Fibroblast of peridontal ligament (primary cell): ENCODE measurements around the gene CST9L.
"Not testable (repeated sequence)": the region's sequence is repeated elsewhere in the genome, so short reads cannot be mapped to it uniquely, and the experiment has no call there.

ENCODE experiments used
- DNase-seq: peaks from one replicate; pipeline ENCODE4 v3.0.0-alpha.2; 2010; ENCODE audit errors: extremely low read depth

CST9L gene

DNA sequence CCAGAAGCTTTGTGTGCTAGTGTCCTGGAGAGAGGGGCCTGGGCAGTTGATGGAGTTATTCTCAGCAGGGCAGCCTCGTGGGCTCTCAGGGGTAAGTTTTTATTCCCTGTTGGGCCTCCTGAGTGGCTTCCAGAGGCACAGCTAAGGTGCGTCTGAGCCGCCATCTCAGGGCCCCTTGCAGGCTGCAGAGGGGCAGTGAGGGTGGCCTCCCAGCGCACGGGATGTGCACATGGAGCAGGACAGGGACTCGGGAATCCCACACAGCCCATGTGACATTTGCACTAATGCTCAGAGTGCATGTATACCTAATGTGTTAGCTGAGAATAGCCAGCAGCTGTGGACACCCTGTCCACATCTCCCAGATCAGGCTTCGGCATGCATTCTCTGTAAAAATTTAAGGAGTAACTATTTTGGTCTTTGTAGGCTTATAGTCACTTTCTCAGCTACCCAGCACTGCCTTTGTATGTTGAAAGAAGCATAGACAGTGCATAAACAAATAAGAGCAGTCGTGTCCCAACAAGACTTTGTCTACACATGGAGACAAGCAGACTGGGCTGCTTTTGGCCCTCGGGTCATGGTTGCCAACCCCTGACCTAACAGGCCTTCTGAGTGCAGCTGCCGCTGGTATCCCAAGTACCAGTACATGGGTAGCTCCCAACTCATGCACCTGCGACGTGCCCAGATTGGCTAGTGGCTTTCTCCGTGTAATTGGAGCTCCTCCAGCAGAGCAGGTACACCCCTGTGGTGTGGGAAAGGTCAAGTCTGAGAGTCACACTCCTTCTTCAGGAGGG, 18.6 kb upstream of the CST9L start:
- DNase-seq: no peak

DNA sequence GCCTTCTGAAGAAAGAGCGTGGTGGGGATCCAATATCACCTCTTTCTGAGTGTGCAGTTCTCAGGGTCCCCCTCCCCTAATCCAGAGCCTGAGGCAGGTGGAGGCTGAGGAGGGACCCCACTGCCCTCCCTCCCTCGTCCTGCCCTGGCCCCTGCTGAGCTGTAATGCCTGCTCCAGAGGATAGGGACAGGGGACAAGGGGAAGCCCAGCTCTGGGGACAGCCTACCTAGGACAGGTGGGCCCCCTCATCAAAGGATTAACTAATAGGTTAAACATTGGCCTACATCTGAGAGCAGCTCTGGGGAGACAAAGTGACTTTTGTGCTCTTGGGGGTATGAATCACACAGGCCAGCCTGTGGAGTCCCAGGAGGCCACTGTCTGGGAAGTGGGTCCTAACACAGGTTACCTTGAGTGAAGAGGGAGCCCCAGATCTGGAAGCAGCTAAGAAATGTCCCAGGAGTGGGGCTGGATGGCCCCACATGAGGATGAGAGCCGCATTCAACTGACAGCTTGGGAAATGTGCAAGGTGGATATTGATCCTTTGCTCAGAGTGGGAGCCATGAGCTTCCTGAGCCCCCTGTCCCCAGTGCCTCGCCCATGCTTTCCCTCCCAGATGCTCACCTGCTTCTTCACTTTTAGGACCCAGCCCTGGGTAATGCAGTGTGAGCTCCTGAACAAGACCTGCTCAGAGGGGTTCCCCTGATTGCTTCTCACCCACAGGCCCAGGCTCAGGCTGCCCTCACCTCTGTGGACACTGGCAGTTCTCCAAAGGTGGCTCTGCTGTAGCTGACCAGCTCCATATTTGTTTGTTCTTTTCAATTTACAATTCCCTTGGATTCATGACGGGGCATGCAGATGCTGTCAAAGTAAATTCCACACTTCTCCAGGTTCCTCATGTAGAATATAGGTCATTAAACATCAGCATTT, 17.8 kb upstream of the CST9L start:
- DNase-seq: no peak

DNA sequence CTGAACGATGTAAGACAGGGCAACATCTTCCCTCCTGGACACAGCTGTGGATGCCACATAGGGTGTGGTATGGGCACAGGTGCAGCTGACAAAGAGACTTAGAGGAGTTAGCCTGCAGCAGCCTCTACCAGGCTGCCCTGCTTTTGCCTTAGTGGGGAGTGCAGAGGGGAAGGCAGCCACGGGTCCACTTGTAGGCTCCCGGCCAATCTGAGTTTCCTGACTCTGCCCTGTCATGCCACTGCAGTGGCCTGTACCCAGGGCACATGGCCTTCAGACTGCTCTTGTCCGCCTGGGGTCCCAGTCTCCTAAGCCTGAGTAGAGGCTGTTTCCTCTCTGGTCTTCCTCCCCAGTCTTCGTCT, 17.1 kb upstream of the CST9L start:
- DNase-seq: no peak

DNA sequence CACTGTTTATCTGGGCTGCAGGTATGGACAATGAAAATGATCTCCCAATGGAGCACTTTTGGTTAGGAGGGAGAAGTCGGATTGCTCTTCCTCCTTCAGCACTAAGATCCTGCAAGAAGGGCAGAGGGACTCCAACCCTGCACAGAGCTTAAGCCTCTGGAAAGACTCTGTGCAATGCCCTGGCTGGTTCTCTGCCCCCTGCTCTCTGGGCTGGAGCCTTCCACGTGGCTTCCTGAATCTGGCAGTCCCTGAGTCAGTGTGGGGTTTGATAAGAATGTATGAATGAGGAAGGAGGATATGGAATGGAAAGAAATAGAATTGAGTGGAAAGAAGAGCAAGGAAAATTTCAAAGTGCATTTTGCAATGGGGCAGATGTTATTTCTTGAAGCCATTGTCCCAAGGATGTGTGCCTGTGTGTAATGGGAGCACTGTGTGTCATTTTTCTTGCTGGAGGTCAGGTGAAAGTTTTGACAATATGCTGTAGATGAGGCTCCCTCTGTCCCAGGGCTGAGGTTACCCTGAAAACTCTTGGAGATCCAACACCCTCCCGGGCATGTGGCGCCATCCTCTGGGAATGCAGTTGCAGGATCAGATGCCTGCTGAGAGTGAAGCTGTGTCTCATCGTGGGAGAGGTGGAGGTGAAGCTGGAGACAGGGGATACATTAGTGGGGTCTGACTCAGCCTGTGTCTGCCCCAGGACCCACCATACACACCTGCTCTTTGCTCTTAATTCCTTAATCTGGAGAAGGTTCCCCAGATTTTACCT, 16.3 kb upstream of the CST9L start:
- DNase-seq: no peak

GRCh38 chr20:23583526-23583925, 15.2 kb upstream of the CST9L start:
- DNase-seq: no peak

GRCh38 chr20:23582293-23582692, 14.0 kb upstream of the CST9L start:
- DNase-seq: no peak

- not testable (repeated sequence) for DNase-seq
Measured at GRCh38 chr20:23581833-23582232, 13.5 kb upstream of the CST9L start.

DNA sequence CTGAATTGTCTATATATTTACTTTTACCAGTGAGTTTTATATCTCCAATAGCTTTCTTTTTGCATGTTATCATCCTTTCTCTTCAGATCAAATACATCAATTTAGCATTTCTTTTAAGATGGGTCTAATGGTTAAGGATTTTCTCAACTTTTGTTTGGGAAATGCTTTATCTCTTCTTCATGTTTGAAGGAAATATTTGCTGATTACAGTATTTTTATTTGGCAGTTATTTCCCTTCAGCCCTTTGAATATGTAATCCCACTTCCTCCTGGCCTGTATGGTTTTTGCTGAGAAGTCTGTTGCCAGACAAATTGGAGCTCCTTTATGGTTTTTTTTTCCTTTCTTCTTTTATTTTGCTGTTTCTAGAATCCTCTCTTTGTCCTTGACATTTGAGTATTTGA, 6.7 kb upstream of the CST9L start:
- no peak for DNase-seq

GRCh38 chr20:23570178-23570760, 2.0 kb upstream of the CST9L start:
- no peak for DNase-seq

GRCh38 chr20:23569570-23569969, 1.3 kb upstream of the CST9L start:
- no peak for DNase-seq

- DNase-seq: no peak
Measured at GRCh38 chr20:23568971-23569330, 667 bp upstream of the CST9L start.

DNA sequence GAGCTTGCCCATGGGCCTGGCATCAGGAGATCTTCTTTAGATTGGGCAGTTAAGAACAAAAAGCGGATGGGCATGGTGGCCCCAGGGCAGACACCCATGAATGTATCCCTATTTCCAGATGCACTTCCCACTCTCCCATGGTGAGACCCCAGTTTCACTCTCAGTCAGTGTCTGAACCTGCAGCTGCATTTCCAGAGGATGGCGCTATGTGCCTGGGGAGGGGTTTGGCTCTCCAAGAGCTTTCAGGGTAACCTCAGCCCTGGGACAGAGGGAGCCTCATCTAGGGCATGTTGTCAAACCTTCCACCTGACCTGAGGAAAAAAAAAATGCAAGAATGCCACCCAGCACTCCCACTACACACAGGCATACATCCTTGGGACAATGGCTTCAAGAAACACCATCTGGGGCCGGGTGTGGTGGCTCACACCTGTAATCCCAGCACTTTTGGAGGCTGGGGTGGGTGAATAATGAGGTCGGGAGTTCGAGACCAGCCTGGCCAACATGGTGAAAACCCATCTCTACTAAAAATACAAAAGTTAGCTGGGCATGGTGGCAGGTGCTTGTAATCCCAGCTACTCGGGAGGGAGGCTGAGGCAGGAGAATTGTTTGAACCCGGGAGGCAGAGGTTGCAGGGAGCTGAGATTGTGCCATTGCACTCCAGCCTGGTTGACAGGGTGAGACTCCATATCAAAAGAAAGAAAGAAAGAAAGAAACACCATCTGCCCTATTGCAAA, 1.9 kb downstream of the CST9L start:
- DNase-seq: no peak

DNA sequence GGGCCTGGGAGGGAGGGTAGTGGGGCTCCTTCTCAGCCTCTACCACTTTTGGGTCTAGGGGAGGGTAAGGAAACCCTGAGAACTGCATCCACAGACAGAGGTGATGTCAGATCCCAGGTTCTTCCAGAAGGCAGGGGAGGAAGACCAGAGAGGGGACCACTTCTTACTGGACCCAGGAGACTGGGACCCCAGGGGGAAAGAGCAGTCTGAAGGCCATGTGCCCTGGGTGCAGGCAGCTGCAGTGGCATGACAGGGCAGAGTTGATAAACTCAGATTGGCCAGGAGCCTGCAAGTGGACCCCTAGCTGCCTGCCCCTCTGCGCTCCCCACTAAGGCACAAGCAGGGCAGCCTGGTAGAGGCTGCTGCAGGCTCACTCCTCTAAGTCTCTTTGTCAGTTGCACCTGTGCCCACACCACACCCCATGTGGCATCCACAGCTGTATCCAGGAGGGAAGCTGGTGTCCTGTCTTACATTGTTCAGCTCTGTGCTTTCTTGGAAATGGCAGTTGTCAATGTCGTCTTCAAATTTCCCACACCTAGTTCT, 2.7 kb downstream of the CST9L start:
- DNase-seq: no peak

- no peak for DNase-seq
Measured at GRCh38 chr20:23564927-23565326, 3.4 kb downstream of the CST9L start.

- DNase-seq: no peak
Measured at GRCh38 chr20:23562721-23563342, 5.5 kb downstream of the CST9L start.

- DNase-seq: no peak
Measured at GRCh38 chr20:23554401-23554800, 13.9 kb downstream of the CST9L start.

- DNase-seq: no peak
Measured at GRCh38 chr20:23551786-23552185, 16.5 kb downstream of the CST9L start.

- no peak for DNase-seq
Measured at GRCh38 chr20:23551383-23551782, 16.9 kb downstream of the CST9L start.

GRCh38 chr20:23550227-23550626, 18.1 kb downstream of the CST9L start:
- no peak for DNase-seq

- DNase-seq: no peak
Measured at GRCh38 chr20:23548408-23548807, 19.9 kb downstream of the CST9L start.

DNA sequence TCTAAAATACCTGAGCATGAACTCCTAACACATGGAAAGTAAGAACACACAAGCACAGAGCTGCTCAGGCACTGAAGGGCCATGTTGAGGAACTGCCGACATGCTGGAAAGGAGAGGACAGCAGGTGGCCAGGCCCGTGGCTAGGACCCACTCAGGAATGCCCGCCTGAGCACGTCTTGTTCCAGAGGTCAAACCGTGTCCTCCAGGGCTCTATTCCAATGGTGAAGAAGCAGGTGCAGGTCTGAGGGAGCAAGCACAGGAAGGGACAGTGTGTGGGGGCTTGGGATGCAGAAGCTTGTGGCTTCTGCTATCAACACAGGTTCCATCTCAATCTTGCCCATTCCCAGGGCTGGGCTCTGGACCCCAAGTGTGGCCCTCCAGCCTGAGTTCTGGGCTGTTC, 20.7 kb downstream of the CST9L start:
- no peak for DNase-seq
